GM23248 (cell line): Measurements from ENCODE around the gene AGPAT3. TPM values are rescaled to one million over a fixed set of nuclear protein-coding genes. Genes with fewer than 3 reads are reported as not detected.

Experiments used
- DNase-seq: peaks from one replicate; pipeline ENCODE4 v3.0.0-alpha.2; 2015
- H2AFZ ChIP-seq: fragments of 200-600 bp; sonication (generic); 2 replicates; pipeline ENCODE4 v1.6.1; 2016; ENCODE audit warnings: antibody characterized with exemption
- H3F3A ChIP-seq: fragments of 200-600 bp; sonication (generic); 2 replicates; pipeline ENCODE4 v1.6.1; 2016; ENCODE audit warnings: mild to moderate bottlenecking, antibody characterized with exemption, mixed run types; ENCODE audit not compliant: insufficient read depth
- H3K27ac ChIP-seq: fragments of 200-600 bp; sonication (generic); 2 replicates; pipeline ENCODE4 v1.5.1; 2016; ENCODE audit warnings: mild to moderate bottlenecking
- H3K27me3 ChIP-seq: fragments of 200-600 bp; sonication (generic); replicated peaks from 2 replicates; pipeline ENCODE4 v1.6.1; 2016; ENCODE audit warnings: mild to moderate bottlenecking; ENCODE audit not compliant: insufficient read depth
- H3K36me3 ChIP-seq: fragments of 200-600 bp; sonication (generic); 2 replicates; pipeline ENCODE4 v1.6.1; 2016; ENCODE audit warnings: low read depth, mild to moderate bottlenecking
- H3K4me1 ChIP-seq: fragments of 200-600 bp; sonication (generic); 2 replicates; pipeline ENCODE4 v1.6.1; 2016; ENCODE audit warnings: mild to moderate bottlenecking; ENCODE audit not compliant: insufficient read depth
- H3K4me2 ChIP-seq: fragments of 200-600 bp; sonication (generic); one replicate; pipeline ENCODE4 v1.6.1; 2016; ENCODE audit warnings: mild to moderate bottlenecking; ENCODE audit not compliant: unreplicated experiment
- H3K4me3 ChIP-seq: fragments of 200-600 bp; sonication (generic); 2 replicates; pipeline ENCODE4 v1.5.1; 2016; ENCODE audit warnings: mild to moderate bottlenecking
- H3K79me2 ChIP-seq: fragments of 200-600 bp; sonication (generic); 2 replicates; pipeline ENCODE4 v1.6.1; 2016; ENCODE audit warnings: mild to moderate bottlenecking; ENCODE audit not compliant: insufficient read depth
- H3K9ac ChIP-seq: fragments of 200-600 bp; sonication (generic); 2 replicates; pipeline ENCODE4 v1.6.1; 2016; ENCODE audit warnings: mild to moderate bottlenecking
- H3K9me2 ChIP-seq: fragments of 200-600 bp; sonication (generic); 2 replicates; pipeline ENCODE4 v1.6.1; 2016; ENCODE audit warnings: mixed run types, mild to moderate bottlenecking, moderate library complexity; ENCODE audit not compliant: insufficient read depth
- H3K9me3 ChIP-seq: fragments of 200-600 bp; sonication (generic); one replicate; pipeline ENCODE4 v1.6.1; 2017; ENCODE audit warnings: low read depth
- H4K20me1 ChIP-seq: fragments of 200-600 bp; sonication (generic); 2 replicates; pipeline ENCODE4 v1.6.0; 2016; ENCODE audit not compliant: insufficient read depth
- EZH2 ChIP-seq: fragments of 200-600 bp; sonication (generic); IDR thresholded peaks from 2 replicates; pipeline ENCODE4 v1.6.1; 2018; ENCODE audit warnings: antibody characterized with exemption, mild to moderate bottlenecking; ENCODE audit not compliant: insufficient read depth, poor library complexity, severe bottlenecking
- EZH2phosphoT487 ChIP-seq: fragments of 200-600 bp; sonication (generic); IDR thresholded peaks from 2 replicates; pipeline ENCODE4 v1.6.1; 2018; ENCODE audit warnings: antibody characterized with exemption, moderate library complexity, mild to moderate bottlenecking, low read depth; ENCODE audit not compliant: insufficient read depth
- WGBS, 2 experiments: methylation state at CpG; one replicate each; pipeline ENCODE4 v1.1.6; 2015 to 2017; ENCODE audit warnings: low lambda C conversion rate in 2 of 2, low coverage in 1 of 2; ENCODE audit errors: missing lambda C conversion rate in 2 of 2; 5-methylcytosine and 5-hydroxymethylcytosine counted together
- in situ Hi-C: fragments of 300-500 bp; cut with MboI; formaldehyde crosslinking; loops from 2 replicates; pipeline ENCODE4 v1.15.0; 2020
- polyA plus RNA-seq: library from polyadenylated mRNA; unstranded; fragments of >200 nt; fragmentation: Nextera tagmentation; extraction: Ambion mirVana; gene quantifications from 2 replicates; pipeline ENCODE4 v1.2.1, GENCODE V29; 2016
- total RNA-seq: library from RNA; depleted of rRNA; stranded (reverse); fragments of >200 nt; shearing (Covaris generic); gene quantifications from 2 replicates; pipeline ENCODE4 v1.2.3, GENCODE V29; 2014

The AGPAT3 gene
- total and polyA plus RNA-seq, 2 experiments from 2014 or later, result 12.3 to 29.3 TPM

- H3K9me2 ChIP-seq, result no peaks in the 10 kb centered on the region
- no peak overlapping the region for H3K4me3 ChIP-seq
- no peak overlapping the region for H2AFZ ChIP-seq
- in situ Hi-C loops, result no loop called here
- no peaks in the 10 kb centered on the region for H3K4me1 ChIP-seq
- TF ChIP-seq EZH2phosphoT487, result no peak
- no peak for TF ChIP-seq EZH2
- 88 to 90% methylated on average over 12 to 13 of the region's 13 CpGs for WGBS, 2 experiments
- no peaks in the 10 kb centered on the region for H3K27me3 ChIP-seq
- no peak for DNase-seq
- no peaks in the 10 kb centered on the region for H3F3A ChIP-seq
- H3K9me3 ChIP-seq, result no peaks in the 10 kb centered on the region
- no peaks in the 10 kb centered on the region for H3K79me2 ChIP-seq
- no peak overlapping the region for H3K4me2 ChIP-seq
- no peaks in the 10 kb centered on the region for H4K20me1 ChIP-seq
- no peaks in the 10 kb centered on the region for H3K36me3 ChIP-seq
- H3K27ac ChIP-seq, result no peak overlapping the region
- H3K9ac ChIP-seq, result no peak overlapping the region
Observed at GRCh38 chr21:43958364-43959158, 93.5 kb downstream of the AGPAT3 start.

- Histone ChIP-seq H3K9ac (no peak overlapping the region), H3K27ac (no peak overlapping the region), H3K9me3 (no peaks in the 10 kb centered on the region), H4K20me1 (no peaks in the 10 kb centered on the region), H3K4me2 (no peak overlapping the region), H3K79me2 (no peaks in the 10 kb centered on the region), H3K4me3 (no peak overlapping the region), H3K4me1 (no peaks in the 10 kb centered on the region), H3K9me2 (no peaks in the 10 kb centered on the region), H3K36me3 (no peaks in the 10 kb centered on the region), H3K27me3 (no peaks in the 10 kb centered on the region), H2AFZ (no peak overlapping the region), H3F3A (no peaks in the 10 kb centered on the region)
- 86 to 88% methylated on average over 24 to 39 of the region's 39 CpGs for WGBS, 2 experiments
- in situ Hi-C loops, result loop anchor here (10.0 kb wide), 1 partner anchor 135 kb away; no protein-coding TSS in a partner anchor
- no peak for DNase-seq
- no peak for TF ChIP-seq EZH2
- TF ChIP-seq EZH2phosphoT487, result no peak
Observed at GRCh38 chr21:43959231-43960116, 94.5 kb downstream of the AGPAT3 start.

GRCh38 chr21:43961382-43961909 is 96.4 kb downstream of the AGPAT3 start:
- Histone ChIP-seq H3K27me3 (no peaks in the 10 kb centered on the region), H4K20me1 (no peaks in the 10 kb centered on the region), H3K4me1 (no peaks in the 10 kb centered on the region), H3K79me2 (no peaks in the 10 kb centered on the region), H3F3A (no peaks in the 10 kb centered on the region), H3K36me3 (no peaks in the 10 kb centered on the region), H3K9me3 (no peaks in the 10 kb centered on the region), H3K4me3 (no peak overlapping the region), H3K4me2 (no peak overlapping the region), H3K9me2 (no peaks in the 10 kb centered on the region), H3K27ac (no peak overlapping the region), H2AFZ (no peak overlapping the region), H3K9ac (no peak overlapping the region)
- DNase-seq, result no peak
- TF ChIP-seq EZH2, result no peak
- no peak for TF ChIP-seq EZH2phosphoT487
- in situ Hi-C loops, result loop anchor here (10.0 kb wide), 1 partner anchor 137 kb away; no protein-coding TSS in a partner anchor
- 85% methylated on average over 24 of the region's 24 CpGs for WGBS, 2 experiments

- peaks cover 6% of the 10 kb centered on the region; the same call in 1 of the 2 replicates for H3K36me3 ChIP-seq
Observed at GRCh38 chr21:43965911-43966585, 101.0 kb downstream of the AGPAT3 start.

More at GRCh38 chr21:43965911-43966585, 101.0 kb downstream of the AGPAT3 start:
- Histone ChIP-seq H3K9ac (no peak overlapping the region), H3K27ac (no peak overlapping the region), H3K4me3 (no peak overlapping the region), H3K4me2 (no peak overlapping the region), H3K4me1 (no peaks in the 10 kb centered on the region), H3K9me3 (no peaks in the 10 kb centered on the region), H3K27me3 (no peaks in the 10 kb centered on the region), H3K9me2 (no peaks in the 10 kb centered on the region), H4K20me1 (no peaks in the 10 kb centered on the region), H3K79me2 (no peaks in the 10 kb centered on the region), H3F3A (no peaks in the 10 kb centered on the region), H2AFZ (no peak overlapping the region)
- no peak for DNase-seq
- no peak for TF ChIP-seq EZH2phosphoT487
- WGBS, 2 experiments, result 89% methylated on average over 17 of the region's 17 CpGs
- in situ Hi-C loops, result loop anchor here (10.0 kb wide), 1 partner anchor 141 kb away; no protein-coding TSS in a partner anchor
